Fibroblast of mammary gland (primary cell): ENCODE data around the gene SLC37A1.
"Not testable (repeated sequence)": the region's sequence is repeated elsewhere in the genome, so short reads cannot be mapped to it uniquely, and the experiment has no call there.

Source experiments
- DNase-seq: peaks from one replicate; pipeline ENCODE4 v3.0.0-alpha.2; 2010; ENCODE audit warnings: low read depth
- H3K4me3 ChIP-seq: 2 replicates; pipeline ENCODE4 v1.5.1; 2011; ENCODE audit warnings: low read depth, mild to moderate bottlenecking, low read length, moderate library complexity; ENCODE audit not compliant: control insufficient read depth
- CTCF ChIP-seq: conservative IDR thresholded peaks from 2 replicates; pipeline ENCODE4 v1.5.1; 2011; ENCODE audit warnings: low read depth, low read length, inconsistent platforms; ENCODE audit not compliant: control insufficient read depth, insufficient read depth

The SLC37A1 gene

GRCh38 chr21:42624095-42624790 is 110.6 kb downstream of the SLC37A1 start:
- DNase-seq: no peak
- H3K4me3 ChIP-seq: no peak overlapping the region
- TF ChIP-seq CTCF: no peak

- TF ChIP-seq CTCF: no peak
- no peak for DNase-seq
- H3K4me3 ChIP-seq: no peak overlapping the region
Measured at GRCh38 chr21:42624936-42625335, 111.3 kb downstream of the SLC37A1 start.

GRCh38 chr21:42626171-42626570 is 112.5 kb downstream of the SLC37A1 start:
- H3K4me3 ChIP-seq: no peak overlapping the region
- DNase-seq: no peak
- TF ChIP-seq CTCF: no peak

- no peak for DNase-seq
- TF ChIP-seq CTCF: no peak
- no peak overlapping the region for H3K4me3 ChIP-seq
Measured at GRCh38 chr21:42627527-42628289, 114.1 kb downstream of the SLC37A1 start.

- not testable (repeated sequence) for H3K4me3 ChIP-seq, DNase-seq
Measured at GRCh38 chr21:42628466-42629061, 114.9 kb downstream of the SLC37A1 start.

- no peak for DNase-seq
- no peak for TF ChIP-seq CTCF
- H3K4me3 ChIP-seq: no peak overlapping the region
Measured at GRCh38 chr21:42629933-42630589, 116.4 kb downstream of the SLC37A1 start.

- DNase-seq: no peak
- no peak overlapping the region for H3K4me3 ChIP-seq
- TF ChIP-seq CTCF: no peak
Measured at GRCh38 chr21:42630626-42631025, 117.0 kb downstream of the SLC37A1 start.
